ENCODE data around the gene WDR43.

DNA sequence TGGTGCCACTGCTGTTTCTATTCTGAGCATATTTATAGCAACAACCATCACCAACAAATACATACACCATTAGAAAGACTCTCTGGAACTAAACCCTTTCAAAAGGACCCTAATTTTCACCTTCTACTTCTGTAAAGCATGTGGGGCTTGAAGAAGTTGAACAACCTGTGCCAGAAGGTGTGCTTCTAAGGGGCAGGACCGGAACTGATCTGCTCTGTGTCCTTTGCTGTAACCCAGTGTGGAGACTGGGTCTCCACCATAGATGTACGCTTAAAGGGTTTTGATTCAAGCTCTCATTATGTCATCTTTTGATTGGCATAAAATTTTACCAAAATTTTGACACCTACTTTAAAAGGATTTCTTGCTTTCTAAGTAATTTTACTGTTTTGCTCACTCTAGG, 40.3 kb downstream of the WDR43 start:
- TF ChIP-seq SUZ12 (IDR thresholded peaks at IDR 0.05) (no peak), FOXA1 (IDR thresholded peaks at IDR 0.05) (no peak)
